IMR-90 (cell line): ENCODE results near the gene KAZN. TPM values are rescaled to one million over a fixed set of nuclear protein-coding genes. Genes with fewer than 3 reads are reported as not detected.

Experiments
- ATAC-seq: fragments of 200-7000 bp; cut with Tn5 transposase; 2 replicates; pipeline ENCODE4 v1.9.1; 2020; ENCODE audit warnings: low read depth, mild to moderate bottlenecking, moderate library complexity
- BruUV-seq: library from RNA; stranded (reverse); fragments of 400-500 nt; replicated peaks from 2 replicates; lab custom pipeline; 2021; lab: Mats Ljungman, UMichigan
- CTCF ChIA-PET: fragments of 300-600 bp; formaldehyde crosslinking; extraction: SDS; loops from one replicate; lab custom pipeline; 2021; ENCODE audit warnings: antibody characterized with exemption; lab: Yijun Ruan, JAX
- POLR2A ChIA-PET: fragments of 300-600 bp; sonication (Branson Sonifier 250); formaldehyde crosslinking; loops from one replicate; lab custom pipeline; 2022; ENCODE audit warnings: antibody characterized with exemption; ENCODE audit not compliant: unreplicated experiment; lab: Charles Lee
- DNase-seq: peaks from one replicate; pipeline ENCODE4 v3.0.0; 2013
- H2AFZ ChIP-seq: replicated peaks from 2 replicates; pipeline ENCODE3; 2013; ENCODE audit warnings: low read length, mild to moderate bottlenecking; ENCODE audit not compliant: poor library complexity
- H2AK5ac ChIP-seq: 2 replicates; pipeline ENCODE4 v1.6.1; 2013; ENCODE audit warnings: low read depth, low read length, inconsistent platforms
- H2AK9ac ChIP-seq: replicated peaks from 2 replicates; pipeline ENCODE3; 2013; ENCODE audit warnings: mild to moderate bottlenecking, low read depth, low read length, moderate library complexity; ENCODE audit not compliant: poor library complexity
- H2BK120ac ChIP-seq: 2 replicates; pipeline ENCODE4 v1.6.1; 2013; ENCODE audit warnings: low read depth, low read length, inconsistent platforms
- H2BK15ac ChIP-seq: 3 replicates; pipeline ENCODE4 v1.6.1; 2013; ENCODE audit warnings: low read depth, low read length, inconsistent platforms
- H2BK20ac ChIP-seq: 2 replicates; pipeline ENCODE4 v1.6.1; 2013; ENCODE audit warnings: low read depth, mild to moderate bottlenecking, inconsistent platforms, low read length, moderate library complexity
- H2BK5ac ChIP-seq: 2 replicates; pipeline ENCODE4 v1.6.1; 2013; ENCODE audit warnings: mild to moderate bottlenecking, low read depth, low read length, inconsistent platforms; ENCODE audit not compliant: poor library complexity, severe bottlenecking
- H3K14ac ChIP-seq: replicated peaks from 2 replicates; pipeline ENCODE4 v1.6.1; 2013; ENCODE audit warnings: low read depth, low read length, inconsistent platforms
- H3K18ac ChIP-seq: 2 replicates; pipeline ENCODE4 v1.6.1; 2013; ENCODE audit warnings: low read depth, low read length, control low read depth
- H3K23ac ChIP-seq: 2 replicates; pipeline ENCODE4 v1.6.1; 2013; ENCODE audit warnings: low read depth, low read length, inconsistent platforms
- H3K27ac ChIP-seq: 2 replicates; pipeline ENCODE4 v1.5.1; 2013; ENCODE audit warnings: mild to moderate bottlenecking, control low read depth, low read length; ENCODE audit not compliant: insufficient read depth
- H3K27me3 ChIP-seq: 2 replicates; pipeline ENCODE4 v1.6.1; 2013; ENCODE audit warnings: low read length; ENCODE audit not compliant: control insufficient read depth, insufficient read depth
- H3K36me3 ChIP-seq: 2 replicates; pipeline ENCODE4 v1.6.1; 2013; ENCODE audit warnings: low read length, mixed read lengths; ENCODE audit not compliant: control insufficient read depth, insufficient read depth
- H3K4ac ChIP-seq: 2 replicates; pipeline ENCODE4 v1.6.1; 2013; ENCODE audit warnings: low read depth, low read length, inconsistent platforms
- H3K4me1 ChIP-seq: 2 replicates; pipeline ENCODE4 v1.6.1; 2013; ENCODE audit warnings: low read length, mixed read lengths; ENCODE audit not compliant: control insufficient read depth, insufficient read depth
- H3K4me2 ChIP-seq: 2 replicates; pipeline ENCODE4 v1.6.1; 2013; ENCODE audit warnings: low read depth, mild to moderate bottlenecking, control low read depth, low read length, moderate library complexity
- H3K4me3 ChIP-seq: 2 replicates; pipeline ENCODE4 v1.5.1; 2013; ENCODE audit warnings: low read depth, mild to moderate bottlenecking, control low read depth, low read length, moderate library complexity; ENCODE audit not compliant: insufficient read depth
- H3K56ac ChIP-seq: 2 replicates; pipeline ENCODE4 v1.6.1; 2013; ENCODE audit warnings: low read length, inconsistent platforms; ENCODE audit not compliant: insufficient read depth; ENCODE audit errors: extremely low read depth
- H3K79me1 ChIP-seq, 2 experiments: 2 replicates each; pipeline ENCODE4 v1.6.1; 2013; ENCODE audit warnings: low read length in 2 of 2, inconsistent platforms in 1 of 2, low read depth in 1 of 2
- H3K9ac ChIP-seq: 2 replicates; pipeline ENCODE4 v1.6.1; 2013; ENCODE audit warnings: low read depth, low read length, control low read depth
- H3K9me1 ChIP-seq: 2 replicates; pipeline ENCODE4 v1.6.1; 2013; ENCODE audit warnings: low read length, inconsistent platforms; ENCODE audit not compliant: insufficient read depth
- H3K9me3 ChIP-seq: 2 replicates; pipeline ENCODE4 v1.6.1; 2013; ENCODE audit warnings: low read length; ENCODE audit not compliant: control insufficient read depth, insufficient read depth
- H4K20me1 ChIP-seq: 2 replicates; pipeline ENCODE4 v1.6.1; 2013; ENCODE audit warnings: low read length, inconsistent platforms; ENCODE audit not compliant: insufficient read depth
- H4K5ac ChIP-seq: 2 replicates; pipeline ENCODE4 v1.6.1; 2013; ENCODE audit warnings: mild to moderate bottlenecking, low read depth, low read length, control low read depth
- H4K8ac ChIP-seq, 2 experiments: 2 replicates each; pipeline ENCODE4 v1.6.1; 2013; ENCODE audit warnings: low read depth in 2 of 2, low read length in 2 of 2, control low read depth in 1 of 2, inconsistent platforms in 1 of 2
- H4K91ac ChIP-seq: 2 replicates; pipeline ENCODE4 v1.6.1; 2013; ENCODE audit warnings: low read depth, low read length, inconsistent platforms; ENCODE audit not compliant: insufficient read depth
- BHLHE40 ChIP-seq: fragments of 150-350 bp; IDR thresholded peaks from 2 replicates; pipeline ENCODE4 v1.6.1; 2016; ENCODE audit warnings: mild to moderate bottlenecking, low read depth, low read length
- CEBPB ChIP-seq: IDR thresholded peaks from 2 replicates; pipeline ENCODE4 v1.6.1; 2012; ENCODE audit warnings: low read depth, low read length, improper control_type of control experiment
- CHD1 ChIP-seq: IDR thresholded peaks from 2 replicates; pipeline ENCODE4 v1.6.1; 2012; ENCODE audit warnings: low read depth, low read length, improper control_type of control experiment
- CTCF ChIP-seq: conservative IDR thresholded peaks from 2 replicates; pipeline ENCODE4 v1.5.1; 2012; ENCODE audit warnings: mild to moderate bottlenecking, low read depth, low read length, improper control_type of control experiment
- FOS ChIP-seq: fragments of 150-350 bp; IDR thresholded peaks from 2 replicates; pipeline ENCODE4 v1.6.1; 2016; ENCODE audit warnings: low read depth, low read length
- MAFK ChIP-seq: IDR thresholded peaks from 2 replicates; pipeline ENCODE4 v1.6.1; 2012; ENCODE audit warnings: low read depth, low read length, improper control_type of control experiment
- MAZ ChIP-seq: IDR thresholded peaks from 2 replicates; pipeline ENCODE4 v1.6.1; 2012; ENCODE audit warnings: low read depth, mild to moderate bottlenecking, low read length, improper control_type of control experiment, moderate library complexity, borderline replicate concordance
- MXI1 ChIP-seq: IDR thresholded peaks from 2 replicates; pipeline ENCODE4 v1.6.1; 2012; ENCODE audit warnings: low read depth, mild to moderate bottlenecking, low read length, moderate library complexity, borderline replicate concordance
- NFE2L2 ChIP-seq: fragments of 150-350 bp; IDR thresholded peaks from 2 replicates; pipeline ENCODE4 v1.6.1; 2016; ENCODE audit warnings: low read depth, mild to moderate bottlenecking, low read length
- POLR2A ChIP-seq: IDR thresholded peaks from 2 replicates; pipeline ENCODE4 v1.6.1; 2012; ENCODE audit warnings: mild to moderate bottlenecking, low read depth, low read length
- RAD21 ChIP-seq: IDR thresholded peaks from 2 replicates; pipeline ENCODE4 v1.6.1; 2012; ENCODE audit warnings: low read length, improper control_type of control experiment
- RCOR1 ChIP-seq: IDR thresholded peaks from 2 replicates; pipeline ENCODE4 v1.6.1; 2012; ENCODE audit warnings: mild to moderate bottlenecking, low read length, improper control_type of control experiment; ENCODE audit not compliant: insufficient replicate concordance
- SMC3 ChIP-seq: fragments of 150-350 bp; IDR thresholded peaks from 2 replicates; pipeline ENCODE4 v1.6.1; 2016; ENCODE audit warnings: low read depth, mild to moderate bottlenecking, antibody characterized with exemption, low read length, moderate library complexity
- WGBS, 2 experiments: methylation state at CpG; one replicate each; pipeline versions ENCODE4 v1.1.5 to v1.1.7; 2013; ENCODE audit warnings: missing lambda C conversion rate in 2 of 2; ENCODE audit not compliant: insufficient read length in 1 of 2; ENCODE audit errors: extremely low coverage in 2 of 2; 5-methylcytosine and 5-hydroxymethylcytosine counted together
- dilution Hi-C: fragments of 300-500 bp; cut with HindIII; formaldehyde crosslinking; loops from one replicate; pipeline ENCODE4 v1.14.3; 2018; ENCODE audit warnings: low sequenced_read_pairs; ENCODE audit not compliant: unreplicated experiment
- in situ Hi-C: fragments of 300-500 bp; cut with MboI; formaldehyde crosslinking; loops from 3 replicates; pipeline ENCODE4 v1.14.3; 2019; ENCODE audit warnings: low sequenced_read_pairs, inconsistent platforms, mixed read lengths
- intact Hi-C: fragments of 100-400 bp; cut with micrococcal nuclease; formaldehyde crosslinking; loops from 2 replicates; pipeline ENCODE4 v1.10.0; 2022
- polyA plus RNA-seq, 3 experiments: library from polyadenylated mRNA; depleted of rRNA; stranded (reverse); fragments of >200 nt; gene quantifications; 2 replicates each; pipeline ENCODE4 v1.2.3, GENCODE V29; 2012; ENCODE audit warnings: low replicate concordance in 1 of 3
- total RNA-seq: library from RNA; depleted of rRNA; stranded (reverse); fragments of >200 nt; gene quantifications from 2 replicates; pipeline ENCODE4 v1.2.3, GENCODE V29; 2012
- TF ChIP-seq, protein P1 (sequence below): fragments of 150-350 bp; IDR thresholded peaks from 2 replicates; pipeline ENCODE4 v1.6.1; 2017; ENCODE audit warnings: mild to moderate bottlenecking, antibody characterized with exemption, low read length, low read depth
- TF ChIP-seq, protein P2 (sequence below): fragments of 150-350 bp; IDR thresholded peaks from 2 replicates; pipeline ENCODE4 v1.6.1; 2016; ENCODE audit warnings: low read depth, mild to moderate bottlenecking, low read length, moderate library complexity, borderline replicate concordance

Gene KAZN
- total and polyA plus RNA-seq, 2 of the 4 experiments (the other 2 are of a cell fraction), result 5.2 to 10.5 TPM

- ChIA-PET CTCF (no interaction called here), POLR2A (no interaction called here)
- Histone ChIP-seq H3K27ac (no peak overlapping the region), H4K20me1 (no peaks in the 10 kb centered on the region), H2BK15ac (no peak overlapping the region), H3K79me1 (no peaks in the 10 kb centered on the region), H3K27me3 (no peaks in the 10 kb centered on the region), H3K9me3 (no peaks in the 10 kb centered on the region), H3K23ac (no peak overlapping the region), H3K4me1 (peaks cover 2% of the 10 kb centered on the region; the same call in 1 of the 2 replicates), H3K4me2 (no peak overlapping the region), H2BK120ac (no peak overlapping the region), H3K56ac (no peak overlapping the region), H2AFZ (no peak overlapping the region), H3K4me3 (no peak overlapping the region), H4K5ac (no peak overlapping the region), H3K9me1 (no peaks in the 10 kb centered on the region), H2BK20ac (no peak overlapping the region), H2AK9ac (no peak overlapping the region), H2BK5ac (no peak overlapping the region), H3K4ac (no peak overlapping the region), H2AK5ac (no peak overlapping the region), H4K91ac (no peak overlapping the region), H4K8ac (no peak overlapping the region), H3K14ac (no peak overlapping the region), H3K18ac (no peak overlapping the region), H3K36me3 (no peaks in the 10 kb centered on the region), H3K9ac (no peak overlapping the region)
- intact Hi-C loops (no loop called here), dilution Hi-C loops (no loop called here), in situ Hi-C loops (no loop called here)
- DNase-seq (no peak), ATAC-seq (no peak)
- BruUV-seq, result no TSS peak
- WGBS, 2 experiments, result 72% methylated on average over 3 of the region's 5 CpGs; no CpG with 5 or more reads in 1 of the 2 experiments
- TF ChIP-seq MXI1, result no peak
- no peak for TF ChIP-seq CEBPB
- TF ChIP-seq, protein P1, sequence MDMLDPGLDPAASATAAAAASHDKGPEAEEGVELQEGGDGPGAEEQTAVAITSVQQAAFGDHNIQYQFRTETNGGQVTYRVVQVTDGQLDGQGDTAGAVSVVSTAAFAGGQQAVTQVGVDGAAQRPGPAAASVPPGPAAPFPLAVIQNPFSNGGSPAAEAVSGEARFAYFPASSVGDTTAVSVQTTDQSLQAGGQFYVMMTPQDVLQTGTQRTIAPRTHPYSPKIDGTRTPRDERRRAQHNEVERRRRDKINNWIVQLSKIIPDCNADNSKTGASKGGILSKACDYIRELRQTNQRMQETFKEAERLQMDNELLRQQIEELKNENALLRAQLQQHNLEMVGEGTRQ, result no peak
- TF ChIP-seq MAFK, result no peak
- no peak for TF ChIP-seq FOS
- TF ChIP-seq SMC3, result no peak
- TF ChIP-seq RCOR1, result no peak
- no peak for TF ChIP-seq NFE2L2
- TF ChIP-seq CHD1, result no peak
- TF ChIP-seq BHLHE40, result no peak
- TF ChIP-seq RAD21, result no peak
- TF ChIP-seq MAZ, result no peak
- TF ChIP-seq, protein P2, sequence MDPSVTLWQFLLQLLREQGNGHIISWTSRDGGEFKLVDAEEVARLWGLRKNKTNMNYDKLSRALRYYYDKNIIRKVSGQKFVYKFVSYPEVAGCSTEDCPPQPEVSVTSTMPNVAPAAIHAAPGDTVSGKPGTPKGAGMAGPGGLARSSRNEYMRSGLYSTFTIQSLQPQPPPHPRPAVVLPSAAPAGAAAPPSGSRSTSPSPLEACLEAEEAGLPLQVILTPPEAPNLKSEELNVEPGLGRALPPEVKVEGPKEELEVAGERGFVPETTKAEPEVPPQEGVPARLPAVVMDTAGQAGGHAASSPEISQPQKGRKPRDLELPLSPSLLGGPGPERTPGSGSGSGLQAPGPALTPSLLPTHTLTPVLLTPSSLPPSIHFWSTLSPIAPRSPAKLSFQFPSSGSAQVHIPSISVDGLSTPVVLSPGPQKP, result no peak
- TF ChIP-seq POLR2A, result no peak
- no peak for TF ChIP-seq CTCF
Observed at GRCh38 chr1:14909273-14909672, 310.8 kb downstream of the KAZN start.
